GM18873 (cell line): ENCODE results near the gene AKR1D1.
"Not testable (repeated sequence)": the region's sequence is repeated elsewhere in the genome, so short reads cannot be mapped to it uniquely, and the experiment has no call there.

Experiments used
- ATAC-seq: cut with Tn5 transposase; IDR thresholded peaks from one replicate; pipeline ENCODE4 v1.9.1; 2021; ENCODE audit warnings: mild to moderate bottlenecking, moderate library complexity, moderate number of reproducible peaks; ENCODE audit not compliant: unreplicated experiment, low FRiP score

Gene AKR1D1

GRCh38 chr7:138076196-138076595 is at the start of gene AKR1D1:
TSS of gene AKR1D1 (plus strand) at chr7:138076459. CDS start at chr7:138076519, 60 bp downstream.
- ATAC-seq, result no peak

DNA sequence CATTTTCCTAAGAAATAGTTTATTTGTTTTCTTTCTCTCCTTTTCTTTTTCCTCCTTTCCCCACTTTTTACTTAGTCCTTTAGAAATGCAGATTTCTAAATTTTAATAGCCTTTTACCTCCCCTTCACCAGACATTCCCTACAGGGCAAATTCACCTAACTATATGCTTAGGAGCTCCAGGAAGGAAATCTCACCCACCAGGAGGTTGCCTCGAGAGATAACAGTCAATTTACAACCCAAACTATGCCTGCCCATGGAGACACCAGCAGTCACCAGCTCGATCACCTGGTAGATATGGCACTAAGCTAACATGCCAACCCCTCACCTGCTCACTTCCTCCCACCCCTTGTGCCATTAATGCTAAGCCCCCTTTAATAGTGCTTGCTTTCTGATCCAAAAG is 49.2 kb upstream of the AKR1D1 start:
- no peak for ATAC-seq

DNA sequence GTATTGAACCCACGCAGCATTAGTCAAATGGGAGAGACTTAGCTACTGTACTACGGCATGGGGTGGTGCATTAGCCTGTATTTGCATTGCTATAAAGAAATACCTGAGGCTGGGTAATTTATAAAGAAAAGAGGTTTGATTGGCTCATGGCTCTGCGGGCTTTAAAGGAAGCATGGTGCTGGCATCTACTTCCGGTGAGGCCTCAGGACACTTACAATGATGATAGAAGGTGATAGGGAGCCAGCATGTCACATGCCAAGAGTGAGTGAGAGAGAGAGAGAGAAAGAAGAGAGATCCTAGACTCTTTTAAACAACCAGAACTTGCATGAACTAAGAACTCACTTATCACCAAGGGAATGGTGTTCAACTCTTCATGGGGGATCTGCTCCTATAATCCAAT is 47.1 kb upstream of the AKR1D1 start:
- ATAC-seq, result no peak

DNA sequence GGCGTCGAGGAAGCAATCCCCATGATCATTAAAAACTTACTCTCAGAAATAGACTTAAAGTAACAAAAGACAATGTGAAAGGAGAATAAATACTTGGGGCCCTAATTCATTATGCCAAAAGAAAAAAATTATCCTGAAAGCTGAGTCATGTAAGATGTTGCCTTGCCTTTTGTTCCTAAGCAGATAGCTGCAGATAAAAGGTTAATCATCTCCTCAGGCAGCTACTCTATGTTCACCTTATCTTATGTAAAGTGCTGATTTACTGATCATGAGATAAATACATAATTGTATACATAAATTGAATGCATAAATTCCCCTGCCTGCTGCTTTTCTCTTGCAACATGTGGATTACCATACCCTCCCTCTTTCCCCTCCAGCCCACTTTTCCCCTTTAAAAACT is 46.3 kb upstream of the AKR1D1 start:
- ATAC-seq, result no peak

DNA sequence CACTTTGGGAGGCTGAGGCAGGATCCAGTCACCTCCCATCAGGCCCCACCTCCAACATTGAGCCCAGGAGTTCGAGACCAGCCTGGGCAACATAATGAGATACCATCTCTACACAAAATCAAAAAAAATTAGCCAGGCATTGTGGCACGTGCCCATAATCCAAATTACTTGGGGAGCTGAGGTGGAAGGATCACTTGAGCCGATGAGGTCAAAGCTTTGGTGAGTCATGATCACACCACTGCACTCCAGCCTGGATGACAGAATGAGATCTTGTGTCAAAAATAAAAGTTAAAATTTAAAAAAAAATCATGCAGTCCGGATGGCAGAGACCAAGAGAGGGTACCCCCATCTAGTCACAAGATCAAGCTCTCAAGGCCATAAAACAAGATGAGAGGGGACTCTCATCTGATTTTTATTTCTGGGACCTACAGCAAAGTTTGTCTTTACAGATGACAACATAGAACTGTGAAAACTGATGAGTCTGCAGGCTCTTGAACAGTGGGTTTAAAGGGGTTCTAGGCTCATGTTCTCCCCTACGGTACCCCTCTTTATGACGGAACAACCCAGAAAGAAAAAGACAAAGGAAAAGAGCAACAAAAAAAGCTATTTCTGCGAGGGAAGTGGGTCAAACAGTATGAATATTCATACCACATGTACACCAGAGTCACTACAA is 45.4 kb upstream of the AKR1D1 start:
- no peak for ATAC-seq

DNA sequence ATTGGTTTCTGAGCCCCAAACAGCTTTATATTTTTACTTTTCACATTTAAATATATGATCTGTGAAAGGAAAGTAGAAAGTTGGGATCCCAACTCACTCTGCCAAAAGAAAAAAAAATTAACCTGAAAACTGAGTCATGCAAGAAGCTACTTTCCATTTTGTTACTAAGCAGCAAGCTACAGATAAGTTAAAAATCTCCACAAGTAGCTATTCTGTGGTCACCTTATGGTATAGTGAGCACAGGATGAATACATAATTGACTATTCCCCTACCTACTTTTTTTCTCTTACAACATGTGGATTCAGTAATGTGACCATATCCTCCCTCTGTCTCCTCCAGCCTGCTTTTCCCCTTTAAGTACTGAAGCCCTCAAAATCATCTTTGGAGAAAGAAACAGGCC is 44.1 kb upstream of the AKR1D1 start:
- peak; percentile 62 for ATAC-seq

GRCh38 chr7:138032770-138033169 is 43.5 kb upstream of the AKR1D1 start:
- no peak for ATAC-seq

GRCh38 chr7:138033241-138033640 is 43.0 kb upstream of the AKR1D1 start:
- ATAC-seq, result no peak

GRCh38 chr7:138036135-138036534 is 40.1 kb upstream of the AKR1D1 start:
- no peak for ATAC-seq

DNA sequence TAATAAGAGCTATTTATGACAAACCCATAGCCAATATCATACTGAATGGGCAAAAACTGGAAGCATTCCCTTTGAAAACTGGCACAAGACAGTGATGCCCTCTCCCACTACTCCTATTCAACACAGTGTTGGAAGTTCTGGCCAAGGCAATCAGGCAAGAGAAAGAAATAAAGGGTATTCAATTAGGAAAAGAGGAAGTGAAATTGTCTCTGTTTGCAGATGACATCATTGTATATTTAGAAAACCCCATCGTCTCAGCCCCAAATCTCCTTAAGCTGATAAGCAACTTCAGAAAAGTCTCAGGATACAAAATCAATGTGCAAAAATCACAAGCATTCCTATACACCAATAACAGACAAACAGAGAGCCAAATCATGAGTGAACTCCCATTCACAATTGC is 36.2 kb upstream of the AKR1D1 start:
- not testable (repeated sequence) for ATAC-seq

- no peak for ATAC-seq
These were observed 31.4 kb upstream of the AKR1D1 start for GRCh38 chr7:138044897-138045296.

GRCh38 chr7:138047907-138048306 is 28.4 kb upstream of the AKR1D1 start:
- no peak for ATAC-seq

- ATAC-seq, result no peak
These were observed 26.6 kb upstream of the AKR1D1 start for GRCh38 chr7:138049505-138050116.

GRCh38 chr7:138051712-138052247 is 24.5 kb upstream of the AKR1D1 start:
- ATAC-seq, result not testable (repeated sequence)

GRCh38 chr7:138052696-138053095 is 23.6 kb upstream of the AKR1D1 start:
- no peak for ATAC-seq

DNA sequence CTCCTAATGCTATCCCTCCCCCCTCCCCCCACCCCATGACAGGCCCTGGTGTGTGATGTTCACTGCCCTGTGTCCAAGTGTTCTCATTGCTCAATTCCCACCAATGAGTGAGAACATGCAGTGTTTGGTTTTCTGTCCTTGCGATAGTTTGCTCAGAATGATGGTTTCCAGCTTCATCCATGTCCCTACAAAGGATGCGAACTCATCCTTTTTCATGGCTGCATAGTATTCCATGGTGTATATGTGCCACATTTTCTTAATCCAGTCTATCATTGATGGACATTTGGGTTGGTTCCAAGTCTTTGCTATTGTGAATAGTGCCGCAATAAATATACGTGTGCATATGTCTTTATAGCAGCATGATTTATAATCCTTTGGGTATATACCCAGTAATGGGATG is 20.6 kb upstream of the AKR1D1 start:
- ATAC-seq, result not testable (repeated sequence)

GRCh38 chr7:138063400-138063799 is 12.9 kb upstream of the AKR1D1 start:
- ATAC-seq, result no peak

DNA sequence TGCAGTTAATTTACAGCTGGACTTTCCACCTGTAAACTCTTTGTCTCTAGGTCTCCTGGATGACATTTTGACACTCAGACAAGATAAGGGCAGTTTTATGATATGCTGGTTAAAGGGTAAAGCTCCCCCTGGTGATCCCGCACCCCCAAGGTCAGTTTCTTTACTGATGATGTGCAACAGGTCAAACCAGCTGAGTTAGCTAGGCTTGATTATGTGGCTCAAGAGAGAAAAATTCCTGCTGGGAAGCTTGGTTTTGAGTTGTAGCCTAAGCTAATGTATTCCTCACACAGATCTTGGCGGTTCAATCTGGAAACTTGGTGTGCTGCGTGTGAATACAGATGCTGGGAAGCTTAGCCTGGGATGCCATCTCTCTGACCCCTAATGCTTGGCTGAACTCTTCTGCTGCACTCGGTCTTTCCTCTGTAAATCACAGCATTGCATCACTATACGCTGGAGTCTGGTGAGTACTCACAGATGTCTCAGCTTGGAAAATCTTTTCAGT is 11.4 kb upstream of the AKR1D1 start:
- no peak for ATAC-seq

- no peak for ATAC-seq
These were observed 10.4 kb upstream of the AKR1D1 start for GRCh38 chr7:138065827-138066226.

GRCh38 chr7:138066954-138067394 is 9.3 kb upstream of the AKR1D1 start:
- ATAC-seq, result peak; percentile 66

GRCh38 chr7:138067774-138068173 is 8.5 kb upstream of the AKR1D1 start:
- ATAC-seq, result no peak

DNA sequence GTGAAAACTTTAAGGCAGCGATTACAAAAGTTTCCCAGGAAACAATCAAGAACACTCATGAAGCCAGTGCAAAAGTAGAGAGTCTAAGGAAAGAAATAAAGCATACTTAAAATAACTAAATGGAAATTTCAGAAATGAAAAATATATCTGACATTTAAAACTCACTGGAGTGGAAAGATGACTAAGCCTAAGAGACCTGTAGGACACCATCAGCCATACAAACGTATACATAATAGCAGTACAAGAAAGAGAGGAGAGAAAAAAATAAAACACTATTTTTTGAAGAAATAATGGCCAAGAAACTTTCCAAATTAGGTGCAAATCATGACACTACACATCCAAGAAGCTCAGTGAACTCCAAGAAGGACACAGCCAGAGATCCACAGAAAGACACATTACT is 5.4 kb upstream of the AKR1D1 start:
- ATAC-seq, result no peak
